BJ (cell line): Measurements from ENCODE around the gene TPCN2. TPM values are rescaled to one million over a fixed set of nuclear protein-coding genes. Genes with fewer than 3 reads are reported as not detected.

ENCODE experiments used
- CTCF ChIA-PET: fragments of 350-600 bp; formaldehyde crosslinking; extraction: SDS; loops from one replicate; lab custom pipeline; 2021; ENCODE audit warnings: antibody characterized with exemption, inconsistent platforms; lab: Yijun Ruan, JAX
- POLR2A ChIA-PET: fragments of 300-600 bp; sonication (Branson Sonifier 250); formaldehyde crosslinking; extraction: SDS; loops from one replicate; lab custom pipeline; 2021; ENCODE audit warnings: antibody characterized with exemption; lab: Charles Lee
- DNase-seq: peaks from one replicate; pipeline ENCODE4 v3.0.0-alpha.2; 2011; ENCODE audit warnings: low read depth
- H3K27me3 ChIP-seq: 2 replicates; pipeline ENCODE4 v1.6.0; 2011; ENCODE audit warnings: low read length; ENCODE audit not compliant: control insufficient read depth, insufficient read depth
- H3K36me3 ChIP-seq: 2 replicates; pipeline ENCODE4 v1.5.1; 2011; ENCODE audit warnings: low read length; ENCODE audit not compliant: control insufficient read depth, insufficient read depth
- H3K4me3 ChIP-seq: 2 replicates; pipeline ENCODE4 v1.5.1; 2011; ENCODE audit warnings: low read depth, mild to moderate bottlenecking, control low read depth, low read length
- polyA plus RNA-seq: library from polyadenylated mRNA; depleted of rRNA; stranded (reverse); fragments of >200 nt; gene quantifications from 2 replicates; pipeline ENCODE4 v1.2.3, GENCODE V29; 2011
- TF ChIP-seq, protein P1 (sequence below): IDR thresholded peaks from 2 replicates; pipeline ENCODE4 v1.5.1; 2011; ENCODE audit warnings: low read depth, mild to moderate bottlenecking, control low read depth, inconsistent platforms, low read length, moderate library complexity; ENCODE audit not compliant: insufficient read depth

TPCN2 gene
- polyA plus RNA-seq, 1 experiment = 9.9 TPM

- Histone ChIP-seq H3K27me3 (no peaks in the 10 kb centered on the region), H3K4me3 (no peak overlapping the region), H3K36me3 (peaks cover 22% of the 10 kb centered on the region)
- TF ChIP-seq, protein P1, sequence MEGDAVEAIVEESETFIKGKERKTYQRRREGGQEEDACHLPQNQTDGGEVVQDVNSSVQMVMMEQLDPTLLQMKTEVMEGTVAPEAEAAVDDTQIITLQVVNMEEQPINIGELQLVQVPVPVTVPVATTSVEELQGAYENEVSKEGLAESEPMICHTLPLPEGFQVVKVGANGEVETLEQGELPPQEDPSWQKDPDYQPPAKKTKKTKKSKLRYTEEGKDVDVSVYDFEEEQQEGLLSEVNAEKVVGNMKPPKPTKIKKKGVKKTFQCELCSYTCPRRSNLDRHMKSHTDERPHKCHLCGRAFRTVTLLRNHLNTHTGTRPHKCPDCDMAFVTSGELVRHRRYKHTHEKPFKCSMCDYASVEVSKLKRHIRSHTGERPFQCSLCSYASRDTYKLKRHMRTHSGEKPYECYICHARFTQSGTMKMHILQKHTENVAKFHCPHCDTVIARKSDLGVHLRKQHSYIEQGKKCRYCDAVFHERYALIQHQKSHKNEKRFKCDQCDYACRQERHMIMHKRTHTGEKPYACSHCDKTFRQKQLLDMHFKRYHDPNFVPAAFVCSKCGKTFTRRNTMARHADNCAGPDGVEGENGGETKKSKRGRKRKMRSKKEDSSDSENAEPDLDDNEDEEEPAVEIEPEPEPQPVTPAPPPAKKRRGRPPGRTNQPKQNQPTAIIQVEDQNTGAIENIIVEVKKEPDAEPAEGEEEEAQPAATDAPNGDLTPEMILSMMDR = no peak
- DNase-seq = no peak
- CTCF ChIA-PET = interaction anchor here (1.1 kb wide), 1 partner anchor 24 kb away, joined by 4 read pairs; no protein-coding TSS in a partner anchor
- POLR2A ChIA-PET = no interaction called here
Measured at GRCh38 chr11:69065147-69065710, 16.5 kb downstream of the TPCN2 start.

DNA sequence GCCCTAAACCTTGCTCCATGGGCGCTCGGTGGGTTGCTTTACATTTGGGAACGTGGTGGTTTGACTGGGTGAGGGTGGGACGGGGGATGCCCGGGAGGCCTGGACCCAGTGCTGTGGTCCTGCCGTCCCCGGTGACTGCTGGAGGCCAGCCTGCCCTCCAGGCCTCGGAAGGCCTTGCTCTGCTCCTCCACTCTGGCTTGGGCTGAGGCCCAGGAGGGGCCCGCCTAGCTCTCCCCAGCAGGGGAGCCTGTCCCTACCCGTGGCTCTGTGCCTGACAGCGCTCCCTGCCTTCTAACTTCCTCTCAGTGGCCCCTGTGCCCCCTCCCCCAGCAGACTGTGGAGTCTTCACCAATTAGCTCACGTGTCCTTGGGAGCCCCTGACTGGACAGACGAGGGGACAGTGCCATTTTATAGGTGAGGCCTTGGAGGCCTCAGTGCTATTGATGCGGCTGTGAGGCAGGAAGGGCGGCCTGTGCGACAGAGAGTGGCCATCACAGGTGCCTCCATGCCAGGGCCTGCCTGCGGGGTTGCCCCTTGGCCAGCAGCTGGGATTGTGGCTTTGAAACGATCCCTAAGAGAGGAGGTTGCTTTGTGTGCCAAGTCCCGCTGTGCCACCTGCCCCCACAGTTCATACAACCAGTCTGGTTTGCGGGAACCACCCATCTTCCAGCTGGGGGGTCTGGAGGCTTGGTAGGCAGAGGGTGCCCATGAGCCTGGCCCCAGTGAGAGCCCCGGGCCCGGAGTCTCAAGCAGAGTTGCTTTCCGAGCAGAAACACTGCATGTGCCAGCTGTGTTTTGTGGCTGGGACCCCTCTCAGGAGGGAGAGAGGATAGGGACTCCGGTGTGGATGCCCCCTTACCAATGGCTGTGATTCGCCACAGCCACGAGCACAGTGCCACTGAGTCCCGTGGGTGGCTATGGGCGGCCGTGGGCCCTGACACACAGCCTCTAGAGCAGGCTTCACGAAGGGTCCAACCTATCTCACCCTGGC, 17.7 kb downstream of the TPCN2 start:
- TF ChIP-seq, protein P1 = no peak
- POLR2A ChIA-PET = no interaction called here
- Histone ChIP-seq H3K36me3 (peaks cover 24% of the 10 kb centered on the region), H3K27me3 (no peaks in the 10 kb centered on the region), H3K4me3 (no peak overlapping the region)
- CTCF ChIA-PET = interaction anchor here (1.1 kb wide), 1 partner anchor 22 kb away, joined by 4 read pairs; no protein-coding TSS in a partner anchor
- no peak for DNase-seq

GRCh38 chr11:69067200-69067599, 18.5 kb downstream of the TPCN2 start:
- no peak overlapping the region for H3K4me3 ChIP-seq
- peaks cover 30% of the 10 kb centered on the region for H3K36me3 ChIP-seq
- no peak for DNase-seq
- no peaks in the 10 kb centered on the region for H3K27me3 ChIP-seq
- POLR2A ChIA-PET = no interaction called here
- CTCF ChIA-PET = no interaction called here
- TF ChIP-seq, protein P1 = no peak

- no peak overlapping the region for H3K4me3 ChIP-seq
- no peaks in the 10 kb centered on the region for H3K27me3 ChIP-seq
- peaks cover 25% of the 10 kb centered on the region for H3K36me3 ChIP-seq
- TF ChIP-seq, protein P1 = no peak
- DNase-seq = no peak
- CTCF ChIA-PET = interaction anchor here (0.7 to 1.6 kb wide), 3 partner anchors 14 to 363 kb away, joined by 3 to 4 read pairs (median 3); no protein-coding TSS in a partner anchor
- POLR2A ChIA-PET = interaction anchor here (0.6 kb wide), 1 partner anchor 15 kb away, joined by 3 read pairs; no protein-coding TSS in a partner anchor
Measured at GRCh38 chr11:69071086-69071800, 22.5 kb downstream of the TPCN2 start.
